Prostate gland (tissue), 2 donors: ENCODE measurements around the gene FMN1. TPM values are rescaled to one million over a fixed set of nuclear protein-coding genes. Genes with fewer than 3 reads are reported as not detected.
A peak's percentile ranks its signal among the peaks of the same experiment; 100 is the strongest.

Source experiments
- DNase-seq: peaks from one replicate; pipeline ENCODE4 v3.0.0-alpha.2; 2019; ENCODE audit warnings: low spot score
- H3K27ac ChIP-seq, 2 donors: fragments of 200-600 bp; sonication (generic); 2 replicates each; pipeline ENCODE4 v1.5.1; 2017 to 2019
- H3K27me3 ChIP-seq: fragments of 200-600 bp; sonication (generic); replicated peaks from 2 replicates; pipeline ENCODE4 v1.5.1; 2019; ENCODE audit not compliant: insufficient read depth
- H3K36me3 ChIP-seq, 2 donors: fragments of 200-600 bp; sonication (generic); 1 replicate in 1 of 2; 2 replicates in 1 of 2; pipeline versions ENCODE4 v1.5.1 to v1.8.1; 2017 to 2019
- H3K4me1 ChIP-seq: fragments of 200-600 bp; sonication (generic); replicated peaks from 2 replicates; pipeline ENCODE4 v1.5.1; 2019
- H3K4me3 ChIP-seq, 2 donors: fragments of 200-600 bp; sonication (generic); 2 replicates each; pipeline ENCODE4 v1.5.1; 2017 to 2019
- H3K9me3 ChIP-seq: fragments of 200-600 bp; sonication (generic); 2 replicates; pipeline ENCODE4 v1.5.1; 2017
- POLR2A ChIP-seq: fragments of 450-650 bp; IDR thresholded peaks from one replicate; pipeline ENCODE4 v1.6.1; 2016; ENCODE audit warnings: antibody characterized with exemption, mild to moderate bottlenecking
- POLR2AphosphoS5 ChIP-seq: sonication (generic); formaldehyde crosslinking; IDR thresholded peaks from one replicate; pipeline ENCODE4 v1.6.1; 2017; ENCODE audit warnings: antibody characterized with exemption
- WGBS: methylation state at CpG from one replicate; pipeline ENCODE4 v1.1.5; 2018; 5-methylcytosine and 5-hydroxymethylcytosine counted together
- intact Hi-C: fragments of 100-400 bp; cut with DNase I; formaldehyde crosslinking; loops from one replicate; pipeline ENCODE4 v1.14.2; 2022
- small RNA-seq, 2 donors: library from RNA; depleted of rRNA; stranded (forward); fragments of <200 nt; gene quantifications; one replicate each; pipeline ENCODE3, GENCODE V24; 2016
- total RNA-seq, 2 donors: library from RNA; depleted of rRNA; stranded (reverse); fragments of >200 nt; gene quantifications; one replicate each; pipeline ENCODE4 v1.1.0, GENCODE V29; 2016
- TF ChIP-seq, protein P1 (sequence below), 4 experiments: fragments of 200-600 bp in 2 of 4; fragments of 450-650 bp in 2 of 4; sonication (generic) in 2 of 4; IDR thresholded peaks; 1 replicate in 3 of 4; 2 replicates in 1 of 4; pipeline ENCODE4 v1.5.1; 2016 to 2019; ENCODE audit warnings: antibody characterized with exemption in 4 of 4, mild to moderate bottlenecking in 2 of 4, moderate library complexity in 2 of 4

Gene FMN1
- total RNA-seq, 2 donors from 2014 or later, result 7.1 to 32.5 TPM

GRCh38 chr15:32718227-32718820 is 476.2 kb downstream of the FMN1 start:
- Histone ChIP-seq H3K36me3 (no peaks in the 10 kb centered on the region), H3K4me1 (no peaks in the 10 kb centered on the region), H3K27me3 (peaks cover 10% of the 10 kb centered on the region), H3K4me3 (peak overlapping the region; percentile 23 to 32), H3K27ac (peak overlapping the region in 1 of 2 donors; percentile 56), H3K9me3 (no peaks in the 10 kb centered on the region)
- TF ChIP-seq POLR2A (no peak), POLR2AphosphoS5 (no peak)
- TF ChIP-seq, protein P1, sequence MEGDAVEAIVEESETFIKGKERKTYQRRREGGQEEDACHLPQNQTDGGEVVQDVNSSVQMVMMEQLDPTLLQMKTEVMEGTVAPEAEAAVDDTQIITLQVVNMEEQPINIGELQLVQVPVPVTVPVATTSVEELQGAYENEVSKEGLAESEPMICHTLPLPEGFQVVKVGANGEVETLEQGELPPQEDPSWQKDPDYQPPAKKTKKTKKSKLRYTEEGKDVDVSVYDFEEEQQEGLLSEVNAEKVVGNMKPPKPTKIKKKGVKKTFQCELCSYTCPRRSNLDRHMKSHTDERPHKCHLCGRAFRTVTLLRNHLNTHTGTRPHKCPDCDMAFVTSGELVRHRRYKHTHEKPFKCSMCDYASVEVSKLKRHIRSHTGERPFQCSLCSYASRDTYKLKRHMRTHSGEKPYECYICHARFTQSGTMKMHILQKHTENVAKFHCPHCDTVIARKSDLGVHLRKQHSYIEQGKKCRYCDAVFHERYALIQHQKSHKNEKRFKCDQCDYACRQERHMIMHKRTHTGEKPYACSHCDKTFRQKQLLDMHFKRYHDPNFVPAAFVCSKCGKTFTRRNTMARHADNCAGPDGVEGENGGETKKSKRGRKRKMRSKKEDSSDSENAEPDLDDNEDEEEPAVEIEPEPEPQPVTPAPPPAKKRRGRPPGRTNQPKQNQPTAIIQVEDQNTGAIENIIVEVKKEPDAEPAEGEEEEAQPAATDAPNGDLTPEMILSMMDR (IDR thresholded peaks at IDR 0.05), result no peak
- 4% methylated on average over 43 of the region's 60 CpGs for WGBS
- intact Hi-C loops, result no loop called here
- no peak for DNase-seq

DNA sequence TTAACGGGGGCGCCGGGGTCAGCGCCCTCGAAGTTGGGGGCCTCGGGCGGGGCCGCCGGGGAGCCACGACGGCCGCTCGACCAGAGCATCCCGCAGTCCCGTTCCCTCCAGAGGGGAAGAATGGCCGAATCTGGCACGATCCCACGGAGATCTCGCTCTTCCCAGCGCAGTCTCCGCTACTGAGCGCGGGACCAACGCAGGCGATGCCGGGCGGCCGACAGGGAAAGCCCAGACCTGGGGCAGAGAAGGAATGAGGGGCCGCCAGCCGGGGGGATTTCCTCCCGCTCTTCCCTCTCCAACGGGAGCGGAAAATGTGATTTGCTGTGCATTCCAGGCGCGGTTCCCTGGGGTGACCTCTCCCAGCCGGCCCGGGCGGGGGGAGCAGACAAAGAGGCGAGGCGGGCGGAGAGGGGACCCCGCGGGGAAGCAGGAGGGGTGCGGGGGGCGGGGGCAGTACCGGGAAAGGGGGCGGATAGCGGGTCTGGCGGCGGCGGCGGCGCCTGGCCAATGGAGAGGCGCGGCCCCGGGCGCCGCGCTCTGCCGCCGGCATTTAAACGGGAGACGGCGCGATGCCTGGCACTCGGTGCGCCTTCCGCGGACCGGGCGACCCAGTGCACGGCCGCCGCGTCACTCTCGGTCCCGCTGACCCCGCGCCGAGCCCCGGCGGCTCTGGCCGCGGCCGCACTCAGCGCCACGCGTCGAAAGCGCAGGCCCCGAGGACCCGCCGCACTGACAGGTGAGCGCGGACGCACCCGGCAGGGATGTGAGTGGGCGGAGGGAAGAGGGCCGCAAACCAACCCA is 476.9 kb downstream of the FMN1 start, which contains the start of gene GREM1:
GREM1 (plus strand) TSS at position 579 of the 801 bp plus-strand sequence. CDS start 12,687 bp downstream, outside the sequence.
- TF ChIP-seq POLR2A, result no peak
- Histone ChIP-seq H3K36me3 (no peaks in the 10 kb centered on the region), H3K4me3 (peak within 1 kb of the TSS; percentile 23 to 32), H3K9me3 (no peaks in the 10 kb centered on the region), H3K4me1 (no peaks in the 10 kb centered on the region), H3K27me3 (peaks cover 10% of the 10 kb centered on the region), H3K27ac (peak within 1 kb of the TSS; percentile 6 to 56)
- DNase-seq, result no peak
- WGBS, result 2% methylated on average over 49 of the region's 99 CpGs
- intact Hi-C loops, result no loop called here

DNA sequence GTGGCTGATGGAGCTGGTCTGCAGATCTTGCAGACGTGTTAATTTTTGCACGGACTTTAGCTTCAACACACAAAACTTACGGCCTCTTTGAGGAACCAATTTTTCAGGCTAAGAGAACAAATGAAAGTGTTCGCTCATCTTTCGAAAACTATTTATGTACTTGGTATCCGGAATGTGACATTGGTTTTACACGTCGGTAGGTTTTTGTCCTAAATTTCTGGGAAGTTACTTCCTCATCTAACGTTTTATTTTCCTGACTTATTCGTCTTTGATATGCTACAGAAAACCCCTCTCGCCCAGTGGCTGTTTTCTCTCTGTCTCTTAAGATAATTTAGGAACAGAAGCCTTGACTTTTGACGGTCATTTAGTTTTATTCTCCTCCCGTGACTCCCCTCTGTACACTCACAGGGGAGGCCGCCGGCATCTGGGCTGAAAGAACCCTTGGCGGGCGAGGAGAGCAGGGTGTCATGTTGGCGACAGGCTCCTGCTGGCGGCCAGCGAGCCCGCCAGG is 477.5 kb downstream of the FMN1 start:
- WGBS, result 11% methylated on average over 20 of the region's 21 CpGs
- Histone ChIP-seq H3K36me3 (no peaks in the 10 kb centered on the region), H3K27me3 (peaks cover 10% of the 10 kb centered on the region), H3K4me3 (peak overlapping the region in 1 of 2 donors; percentile 23), H3K4me1 (no peaks in the 10 kb centered on the region), H3K27ac (no peak overlapping the region), H3K9me3 (no peaks in the 10 kb centered on the region)
- no peak for DNase-seq
- intact Hi-C loops, result no loop called here
- no peak for TF ChIP-seq POLR2AphosphoS5

- Histone ChIP-seq H3K4me1 (no peaks in the 10 kb centered on the region), H3K27ac (no peak overlapping the region), H3K36me3 (no peaks in the 10 kb centered on the region), H3K27me3 (peaks cover 10% of the 10 kb centered on the region), H3K9me3 (no peaks in the 10 kb centered on the region), H3K4me3 (no peak overlapping the region)
- WGBS, result 35% methylated on average over 13 of the region's 13 CpGs
- TF ChIP-seq POLR2A, result no peak
- TF ChIP-seq, protein P1 (IDR thresholded peaks at IDR 0.05), result no peak
- no peak for TF ChIP-seq POLR2AphosphoS5
- intact Hi-C loops, result no loop called here
- no peak for DNase-seq
Observed at GRCh38 chr15:32716216-32716914, 478.1 kb downstream of the FMN1 start.

Small RNA genes within 50 kb of the gene (small RNA-seq; reads per million reads assigned to genes)
- gene RF00591, result 0 reads per million in 2 donors

Other genes with a start within 250 kb of the FMN1 start
- 1 to 10 TPM in 1 of 2 donors, under 1 TPM in 1; 0.41 to 2.3 TPM for gene RYR3, start 116.3 kb upstream of the FMN1 start, total RNA-seq